Measurements from ENCODE around the gene ITPR2. TPM values are rescaled to one million over a fixed set of nuclear protein-coding genes. Genes with fewer than 3 reads are reported as not detected.
"Not testable (repeated sequence)": the region's sequence is repeated elsewhere in the genome, so short reads cannot be mapped to it uniquely, and the experiment has no call there.

The ITPR2 gene
- total RNA-seq, 1 donor from 2014 or later = 64.0 TPM

- TF ChIP-seq CTCF (IDR thresholded peaks at IDR 0.05) = no peak
- intact Hi-C loops (cut with DNase I) = no loop called here
- no peak overlapping the region for H3K27ac ChIP-seq
- no peaks in the 10 kb centered on the region for H3K4me1 ChIP-seq
- DNase-seq (no peak), ATAC-seq (peak; percentile 62)
- no peaks in the 10 kb centered on the region for H3K27me3 ChIP-seq (ENCODE audit: low read depth)
- H3K4me3 ChIP-seq = no peak overlapping the region
- no peaks in the 10 kb centered on the region for H3K9me3 ChIP-seq
- H3K36me3 ChIP-seq = no peaks in the 10 kb centered on the region
These were observed 6.5 kb upstream of the ITPR2 start for GRCh38 chr12:26839512-26839911.

DNA sequence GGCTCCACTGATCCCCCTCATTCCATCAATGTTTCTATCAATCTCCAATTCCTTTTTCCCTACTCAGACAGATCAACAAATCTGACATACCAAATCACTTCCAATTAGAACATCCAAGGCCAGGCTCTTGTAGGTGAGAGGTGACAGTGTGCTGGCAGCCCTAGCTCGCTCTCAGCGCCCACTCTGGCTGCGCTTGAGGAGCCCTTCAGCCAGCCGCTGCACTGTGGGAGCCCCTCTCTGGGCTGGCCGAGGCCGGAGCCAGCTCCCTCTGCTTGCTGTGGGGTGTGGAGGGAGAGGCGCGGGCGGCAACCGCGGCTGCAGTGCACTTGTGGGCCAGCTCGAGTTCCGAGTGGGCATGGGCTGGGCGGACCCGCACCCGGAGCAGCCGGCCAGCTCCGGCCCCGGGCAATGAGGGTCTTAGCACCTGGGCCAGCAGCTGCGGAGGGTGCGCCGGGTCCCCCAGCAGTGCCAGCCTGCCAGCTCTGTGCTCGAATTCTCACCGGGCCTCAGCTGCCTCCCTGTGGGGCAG, 6.0 kb upstream of the ITPR2 start:
- DNase-seq (no peak), ATAC-seq (no peak)
- Histone ChIP-seq H3K4me1 (peaks cover 5% of the 10 kb centered on the region), H3K36me3 (no peaks in the 10 kb centered on the region), H3K27ac (no peak overlapping the region), H3K9me3 (no peaks in the 10 kb centered on the region), H3K27me3 (ENCODE audit: low read depth) (no peaks in the 10 kb centered on the region), H3K4me3 (no peak overlapping the region)
- intact Hi-C loops (cut with DNase I) = no loop called here
- no peak for TF ChIP-seq CTCF (IDR thresholded peaks at IDR 0.05)

GRCh38 chr12:26836201-26836600, 3.2 kb upstream of the ITPR2 start:
- no peaks in the 10 kb centered on the region for H3K9me3 ChIP-seq
- ATAC-seq (no peak), DNase-seq (no peak)
- no peaks in the 10 kb centered on the region for H3K36me3 ChIP-seq
- intact Hi-C loops (cut with DNase I) = no loop called here
- H3K27me3 ChIP-seq (ENCODE audit: low read depth) = no peaks in the 10 kb centered on the region
- no peak overlapping the region for H3K27ac ChIP-seq
- no peak for TF ChIP-seq CTCF (IDR thresholded peaks at IDR 0.05)
- H3K4me3 ChIP-seq = no peak overlapping the region
- peaks cover 12% of the 10 kb centered on the region for H3K4me1 ChIP-seq

- DNase-seq; H3K27ac ChIP-seq; intact Hi-C loops (cut with DNase I): not testable (repeated sequence)
These were observed 1.6 kb upstream of the ITPR2 start for GRCh38 chr12:26834503-26835060.

GRCh38 chr12:26833743-26834490, 923 bp upstream of the ITPR2 start:
- no peaks in the 10 kb centered on the region for H3K9me3 ChIP-seq
- ATAC-seq = peak; percentile 18 to 39
- peaks cover 25% of the 10 kb centered on the region for H3K4me1 ChIP-seq
- peak; percentile 75 for DNase-seq
- H3K4me3 ChIP-seq = peak overlapping the region; percentile 89
- intact Hi-C loops (cut with DNase I) = no loop called here
- H3K27ac ChIP-seq = peak overlapping the region; percentile 96
- no peaks in the 10 kb centered on the region for H3K36me3 ChIP-seq
- H3K27me3 ChIP-seq (ENCODE audit: low read depth) = no peaks in the 10 kb centered on the region
- no peak for TF ChIP-seq CTCF (IDR thresholded peaks at IDR 0.05)

More at GRCh38 chr12:26834503-26835060, 1.6 kb upstream of the ITPR2 start:
- peaks cover 25% of the 10 kb centered on the region for H3K4me1 ChIP-seq
- H3K4me3 ChIP-seq; H3K27me3 ChIP-seq (ENCODE audit: low read depth); H3K9me3 ChIP-seq; H3K36me3 ChIP-seq; ATAC-seq: not testable (repeated sequence)
